GM21786 (cell line): Measurements from ENCODE around the gene TCEA2.

Source experiments
- ATAC-seq: cut with Tn5 transposase; IDR thresholded peaks from one replicate; pipeline ENCODE4 v1.9.1; 2021; ENCODE audit not compliant: unreplicated experiment

Gene TCEA2

DNA sequence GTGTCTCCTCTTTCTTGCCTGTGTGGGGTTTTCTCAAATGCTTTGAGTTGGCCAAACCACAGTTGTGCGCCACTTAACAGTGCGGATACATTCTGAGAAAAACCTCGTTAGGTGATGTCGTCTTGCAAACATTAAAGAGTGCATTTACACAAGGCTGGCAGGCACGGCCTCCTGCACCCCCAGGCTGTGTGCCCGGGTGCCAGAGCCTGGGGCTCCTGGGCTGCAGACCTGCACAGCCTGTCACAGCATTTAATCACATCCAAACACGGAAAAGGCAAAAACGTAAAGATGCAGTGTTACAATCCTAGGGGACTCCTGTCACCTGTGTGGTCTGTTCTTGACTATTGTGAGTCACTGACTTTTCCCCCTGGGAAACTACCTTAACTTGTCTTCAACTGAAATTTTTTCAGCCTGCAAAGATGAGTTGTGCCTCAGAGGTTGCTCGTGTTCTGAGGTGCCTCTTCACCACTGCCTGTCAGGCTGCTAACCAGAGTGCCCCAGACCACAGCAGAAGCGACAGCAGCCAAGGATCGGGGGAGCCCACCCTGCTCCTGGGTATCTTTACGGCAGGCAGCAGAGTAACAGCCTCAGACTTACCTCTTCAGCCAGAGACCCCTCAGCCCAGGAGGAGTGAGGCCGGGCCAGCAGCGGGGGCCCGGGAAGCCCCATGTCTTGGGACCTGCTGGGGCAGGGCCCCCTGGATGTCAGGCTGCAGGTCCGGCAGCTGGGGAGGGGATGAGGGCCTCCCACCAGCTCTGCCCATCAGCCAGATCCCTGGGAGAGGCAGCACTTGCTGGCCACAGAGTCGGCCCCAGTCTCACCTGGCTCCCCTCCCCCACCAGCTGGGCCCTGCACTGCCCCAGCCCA, 27.7 kb upstream of the TCEA2 start:
- ATAC-seq = no peak

DNA sequence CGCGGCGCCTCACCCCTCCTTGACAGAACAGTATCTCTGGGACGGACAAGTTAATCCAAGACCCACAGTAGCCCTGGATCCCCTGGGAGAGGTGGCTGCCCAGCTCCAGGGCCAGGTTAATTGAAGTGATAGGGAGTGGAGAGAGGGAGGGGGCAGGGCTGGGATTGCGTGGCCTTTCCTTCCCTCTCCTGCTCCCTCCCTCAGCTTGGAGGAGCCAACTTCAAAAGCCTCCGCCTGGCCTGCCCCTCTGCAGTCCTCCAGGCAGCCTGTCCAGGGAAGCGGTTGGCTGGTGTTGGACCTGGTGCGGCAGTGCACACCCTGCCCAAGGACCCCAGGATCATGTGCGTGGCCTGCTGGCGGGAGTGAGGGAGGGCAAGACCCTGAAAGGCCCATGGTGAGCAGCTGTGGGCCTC, 27.1 kb upstream of the TCEA2 start, which contains the start of gene C20orf204:
TSS of gene C20orf204 (plus strand) at position 250 of the 413 bp plus-strand sequence. CDS start at position 392, 142 bp downstream.
- ATAC-seq = no peak

GRCh38 chr20:64036346-64037198, 26.4 kb upstream of the TCEA2 start:
- no peak for ATAC-seq

GRCh38 chr20:64037199-64037497, 25.9 kb upstream of the TCEA2 start:
- ATAC-seq = no peak

DNA sequence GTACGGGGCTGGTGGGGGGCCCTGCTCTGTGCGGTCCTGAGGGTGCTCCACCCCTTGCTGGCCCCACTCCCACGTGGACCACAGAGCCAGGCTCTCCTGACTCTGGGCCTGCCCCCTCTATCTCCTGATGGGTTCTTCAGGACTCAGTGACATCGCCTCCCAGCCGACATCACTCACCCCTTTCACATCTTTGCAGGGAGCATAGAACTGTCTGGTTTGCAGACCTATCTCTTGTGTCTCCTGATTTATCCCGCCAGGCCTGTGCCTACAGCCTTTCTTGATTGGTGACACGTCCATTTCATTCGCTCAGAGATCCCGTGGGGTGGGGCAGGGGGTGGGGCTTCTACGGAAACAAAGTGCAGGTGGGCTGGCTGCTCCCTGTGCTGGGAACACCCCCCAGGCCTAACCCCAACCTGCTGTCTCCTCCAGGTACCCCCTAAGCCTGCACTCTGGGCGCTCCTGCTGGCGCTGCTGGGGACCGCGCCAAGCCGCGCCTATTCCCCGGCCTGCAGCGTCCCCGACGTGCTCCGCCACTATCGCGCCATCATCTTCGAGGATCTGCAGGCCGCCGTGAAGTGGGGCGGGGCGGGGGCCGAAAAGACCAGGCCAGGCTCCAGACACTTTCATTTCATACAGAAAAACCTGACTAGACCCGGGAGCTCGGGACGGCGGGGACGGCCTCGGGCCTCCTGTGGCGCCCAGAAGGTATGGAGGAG, 25.3 kb upstream of the TCEA2 start:
- no peak for ATAC-seq

DNA sequence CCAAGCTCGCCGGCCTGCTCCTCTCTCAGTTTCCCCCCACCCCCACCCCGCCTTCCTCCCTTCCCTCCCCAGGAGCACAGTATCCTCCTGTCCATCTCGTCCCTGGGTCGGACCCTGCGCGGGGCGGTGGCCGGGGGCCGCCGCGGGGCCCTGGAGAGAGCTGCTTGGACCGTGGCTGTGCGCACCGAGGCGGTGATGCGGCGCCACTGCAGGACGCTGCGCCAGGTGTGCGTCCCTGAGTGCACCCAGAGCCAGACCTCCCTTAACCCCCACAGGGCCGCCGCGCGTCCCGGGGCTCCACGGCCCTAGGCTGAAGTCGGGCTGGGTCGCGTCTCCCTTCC, 24.8 kb upstream of the TCEA2 start:
- peak; percentile 19 for ATAC-seq

DNA sequence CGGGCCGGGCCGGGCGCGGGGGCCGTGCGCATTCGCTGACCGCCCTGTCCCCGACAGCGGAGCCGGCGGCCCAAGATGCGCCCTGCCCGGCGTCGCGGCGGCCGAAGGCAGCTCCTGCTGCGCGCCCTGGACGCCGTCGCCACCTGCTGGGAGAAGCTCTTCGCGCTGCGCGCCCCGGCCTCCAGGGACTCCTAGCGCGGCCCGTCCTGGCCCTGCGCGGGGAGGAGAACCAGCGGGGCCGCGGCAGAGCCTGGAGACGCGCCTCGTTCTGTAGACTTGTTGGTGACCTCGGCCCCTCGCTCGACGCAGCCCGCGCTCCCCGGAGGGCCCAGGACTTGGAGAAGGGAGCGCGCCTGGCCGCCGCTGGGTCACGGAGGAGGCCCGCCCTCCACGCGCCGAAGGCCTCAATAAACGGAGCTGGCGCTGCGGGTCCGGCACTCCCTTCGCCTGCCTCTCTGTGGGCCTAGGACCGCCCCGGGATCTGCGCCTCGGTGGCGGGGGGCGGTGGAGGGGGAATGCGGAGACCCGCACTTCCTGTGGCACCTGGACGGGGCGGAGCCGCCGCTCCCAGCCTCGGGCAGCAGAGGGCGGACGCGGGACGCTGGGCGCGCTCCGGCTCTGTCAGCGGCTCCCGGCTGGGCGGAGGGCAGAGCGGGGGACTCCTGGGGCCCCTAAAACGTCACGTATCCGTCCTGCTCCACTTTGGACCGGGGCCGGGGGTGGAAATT, 24.3 kb upstream of the TCEA2 start:
- peak; percentile 50 for ATAC-seq

GRCh38 chr20:64039293-64040160, 23.5 kb upstream of the TCEA2 start:
- no peak for ATAC-seq

GRCh38 chr20:64040231-64041039, 22.6 kb upstream of the TCEA2 start:
- ATAC-seq = no peak

GRCh38 chr20:64041040-64041780, 21.8 kb upstream of the TCEA2 start:
- ATAC-seq = no peak

DNA sequence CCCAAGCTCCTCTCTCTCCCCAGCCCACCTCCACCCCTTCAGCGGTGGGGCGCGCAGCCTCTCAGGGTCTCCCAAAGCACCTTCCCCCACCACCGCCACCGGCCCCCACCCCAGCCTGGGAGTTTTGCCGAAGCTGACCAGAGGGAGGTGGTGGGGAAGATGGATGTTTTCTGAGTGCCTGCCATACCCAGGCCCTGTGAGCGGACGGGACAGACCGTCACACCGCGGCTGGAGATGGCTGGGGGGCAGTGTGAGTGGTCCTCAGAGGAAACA, 21.3 kb upstream of the TCEA2 start:
- no peak for ATAC-seq

- no peak for ATAC-seq
These were observed 20.8 kb upstream of the TCEA2 start for GRCh38 chr20:64042054-64042781.

DNA sequence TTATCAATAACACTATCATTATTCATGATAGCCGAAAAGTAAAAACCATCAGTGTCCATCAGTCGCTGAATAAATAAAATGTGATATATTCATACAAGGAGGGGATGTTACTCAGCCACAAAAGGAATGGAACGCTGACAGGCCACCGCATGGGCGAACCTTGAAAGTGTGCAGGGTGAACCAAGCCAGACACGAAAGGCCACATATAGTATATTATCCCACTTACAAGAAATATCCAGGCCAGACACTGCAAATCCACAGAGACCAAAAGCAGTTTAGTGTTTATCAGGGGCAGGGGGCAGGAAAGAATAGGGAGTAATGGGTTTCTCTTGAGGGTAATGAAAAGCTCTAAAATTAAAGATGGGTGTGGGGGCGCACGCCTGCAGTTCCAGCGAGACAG, 19.2 kb upstream of the TCEA2 start:
- ATAC-seq = no peak

DNA sequence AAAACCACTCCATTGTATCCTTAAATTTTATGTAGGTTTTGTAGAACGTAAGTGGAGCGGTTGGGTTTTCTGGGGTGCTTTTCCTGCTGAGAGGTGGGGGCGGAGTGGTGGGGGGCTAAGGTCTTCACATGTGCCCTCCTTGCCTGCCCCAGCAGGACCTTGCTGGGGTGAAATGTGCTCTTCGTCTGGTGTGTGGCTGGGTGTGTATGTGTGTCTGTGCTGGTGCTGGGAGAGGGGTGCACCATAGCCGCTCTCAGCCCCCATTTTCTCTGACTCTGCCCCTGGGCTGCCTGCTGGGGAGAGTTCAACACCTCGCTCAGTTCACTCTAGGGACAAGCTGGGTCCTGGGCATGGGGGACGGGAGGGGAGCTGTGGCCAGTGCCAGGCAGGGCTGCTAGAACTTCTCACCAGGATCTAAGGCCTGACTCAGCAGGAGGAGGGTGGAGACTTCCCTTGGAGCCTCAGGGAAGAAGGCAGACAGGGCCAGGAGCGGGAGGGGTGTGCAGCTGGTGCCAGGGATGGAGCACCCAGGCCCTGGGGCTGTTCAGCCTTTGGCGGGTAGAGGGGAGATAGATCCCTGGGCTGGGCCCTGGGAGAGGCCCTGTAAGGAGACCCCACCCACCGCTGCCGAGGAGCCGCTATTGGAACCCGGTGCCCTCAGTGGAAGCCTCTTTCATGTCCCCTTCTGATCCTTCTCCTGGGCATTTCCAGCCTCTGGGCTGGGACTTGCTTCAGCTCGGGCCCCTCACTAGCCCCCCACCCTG, 18.3 kb upstream of the TCEA2 start:
- ATAC-seq = no peak

- ATAC-seq = no peak
These were observed 17.5 kb upstream of the TCEA2 start for GRCh38 chr20:64045346-64046011.

DNA sequence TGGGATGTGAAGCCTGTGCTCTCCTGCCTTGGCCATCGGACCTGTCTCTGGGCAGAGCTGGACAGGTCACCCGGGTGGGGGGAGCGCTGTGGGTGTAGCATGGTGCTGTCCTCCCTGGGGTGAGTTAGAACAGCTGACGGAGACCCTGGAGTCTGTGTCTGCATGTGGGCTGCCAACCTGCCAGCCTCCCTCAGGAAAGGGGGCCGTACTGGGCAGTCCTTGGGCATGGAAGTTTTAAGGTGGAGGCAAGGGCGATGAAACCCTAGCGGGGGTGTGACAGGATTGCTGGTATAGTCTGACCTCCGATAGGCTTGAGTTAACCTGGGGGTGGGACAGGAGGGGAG, 16.0 kb upstream of the TCEA2 start:
- ATAC-seq = no peak

GRCh38 chr20:64047968-64048401, 15.0 kb upstream of the TCEA2 start:
- ATAC-seq = no peak
